Activated T-cell treated with anti-CD3 and anti-CD28 coated beads for 1 hour (primary cell): ENCODE results near the gene CDH7.

ENCODE experiments used
- DNase-seq: peaks from one replicate; pipeline ENCODE4 v3.0.0-alpha.2; 2020; ENCODE audit warnings: low read depth

Gene CDH7

DNA sequence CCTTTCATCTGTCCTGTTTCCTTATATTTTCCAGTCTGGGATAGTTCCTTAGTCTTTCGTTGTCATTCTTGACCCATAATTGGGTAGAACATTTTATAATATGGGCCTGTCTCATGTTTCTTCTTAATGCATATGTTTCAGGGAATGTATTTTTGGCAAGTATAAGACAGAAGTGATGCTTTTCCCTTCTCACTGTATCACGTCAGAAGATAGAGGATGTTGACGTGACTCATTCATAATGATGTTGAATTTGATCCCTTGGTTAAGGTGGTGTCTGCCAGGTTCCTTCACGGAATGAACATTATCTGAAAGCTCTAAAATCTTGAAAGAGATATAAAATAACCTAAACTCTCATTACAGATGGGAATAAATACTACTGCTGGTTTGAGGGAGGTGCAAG is 18.8 kb downstream of the CDH7 start:
- no peak for DNase-seq

DNA sequence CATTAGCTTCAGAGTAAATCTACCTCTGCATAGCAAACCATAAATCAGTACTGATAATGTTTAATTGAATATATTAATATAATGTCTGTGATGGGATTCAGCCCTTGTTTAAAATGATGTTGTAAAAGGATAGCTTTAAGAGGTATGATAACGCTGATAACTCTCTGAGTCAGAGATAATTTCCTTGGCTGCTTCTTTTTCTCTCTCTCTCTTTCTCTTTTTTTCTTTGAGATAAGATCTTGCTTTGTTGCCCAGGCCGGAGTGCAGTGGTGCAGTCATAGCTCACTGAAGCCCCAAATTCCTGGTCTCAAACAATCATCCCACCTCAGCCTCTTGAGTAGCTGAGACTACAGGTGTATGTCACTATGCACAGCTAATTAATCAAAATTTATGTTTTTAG is 35.7 kb downstream of the CDH7 start:
- no peak for DNase-seq

DNA sequence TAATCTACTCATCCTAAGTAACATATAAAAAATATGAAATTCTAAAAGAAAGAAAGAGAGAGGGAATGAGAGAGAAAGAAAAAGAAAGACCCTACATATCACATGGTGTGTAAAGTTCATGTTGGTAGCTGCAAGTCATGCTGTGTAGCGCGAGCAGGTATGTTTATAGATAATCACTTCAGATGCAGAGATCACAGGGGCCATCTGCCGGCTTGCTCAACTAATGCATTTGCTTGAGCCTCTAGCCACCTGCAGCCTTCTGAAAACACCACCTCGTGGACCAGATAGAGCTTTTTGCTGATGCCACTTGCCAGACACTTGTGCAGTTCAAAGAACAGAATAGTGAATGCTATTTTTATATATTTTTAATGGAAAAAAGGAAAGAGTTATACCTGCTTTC is 37.6 kb downstream of the CDH7 start:
- DNase-seq = no peak

DNA sequence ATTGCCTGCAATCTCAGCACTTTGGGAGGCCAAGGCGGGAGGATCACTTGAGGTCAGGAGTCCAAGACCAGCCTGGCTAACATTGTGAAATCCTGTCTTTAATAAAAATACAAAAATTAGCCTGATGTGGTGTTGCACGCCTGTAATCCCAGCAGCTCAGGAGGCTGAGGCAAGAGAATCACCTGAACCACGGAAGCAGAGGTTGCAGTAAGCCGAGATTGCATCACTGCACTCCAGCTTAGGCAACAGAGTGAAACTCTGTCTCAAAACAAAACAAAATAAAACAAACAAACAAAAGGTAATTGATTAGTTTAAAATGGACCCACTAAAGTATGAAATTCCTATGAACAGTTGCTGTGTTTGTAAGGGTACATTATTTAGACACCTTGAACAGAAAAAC is 39.8 kb downstream of the CDH7 start:
- no peak for DNase-seq

DNA sequence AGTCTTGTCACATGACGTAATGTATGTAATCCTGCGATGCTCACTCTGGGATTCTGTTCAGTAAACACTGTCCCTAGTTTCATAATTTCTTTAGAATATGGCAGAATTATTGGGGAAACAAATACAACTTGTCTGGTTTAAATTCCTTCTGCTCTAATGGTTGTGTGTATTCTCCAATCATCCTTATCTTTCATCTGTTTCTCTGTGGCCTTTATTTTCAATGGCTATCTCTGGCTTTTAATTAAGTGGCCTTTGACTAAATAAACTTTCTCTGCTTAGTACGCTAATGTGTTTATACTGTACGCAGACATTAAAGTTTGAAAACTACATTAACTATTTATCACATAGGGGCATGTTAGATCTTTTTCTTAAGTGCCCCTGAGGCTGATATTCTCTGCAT is 40.9 kb downstream of the CDH7 start:
- DNase-seq = no peak

DNA sequence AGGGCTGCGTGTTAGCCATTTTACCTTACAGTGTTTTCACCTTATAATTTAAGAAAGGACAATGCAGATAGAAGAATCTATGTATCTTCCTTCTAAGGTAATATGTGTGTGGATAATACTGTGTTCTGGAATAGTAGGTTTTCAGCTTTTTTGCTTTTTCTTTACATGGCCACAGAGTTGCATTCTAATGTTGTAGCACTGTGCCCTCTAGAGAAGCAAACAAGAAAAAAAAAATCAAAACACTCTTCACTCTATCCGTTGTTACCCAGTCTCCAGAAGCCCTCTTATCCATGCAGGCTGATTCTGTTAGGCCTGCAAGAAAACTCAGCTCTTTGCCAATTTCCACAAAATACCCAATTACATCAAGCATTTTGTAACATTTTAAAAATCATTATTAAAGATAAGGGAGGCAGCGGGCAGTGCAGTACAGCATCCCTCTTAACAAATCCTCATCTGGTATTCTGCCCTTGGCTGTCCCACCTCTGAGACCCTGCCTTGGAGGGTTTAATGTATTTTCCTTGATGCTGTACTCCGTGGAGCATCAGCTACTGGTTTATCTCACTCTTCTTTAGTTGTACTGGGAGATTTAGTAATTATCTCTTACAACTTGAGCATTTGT is 41.8 kb downstream of the CDH7 start:
- DNase-seq = no peak

DNA sequence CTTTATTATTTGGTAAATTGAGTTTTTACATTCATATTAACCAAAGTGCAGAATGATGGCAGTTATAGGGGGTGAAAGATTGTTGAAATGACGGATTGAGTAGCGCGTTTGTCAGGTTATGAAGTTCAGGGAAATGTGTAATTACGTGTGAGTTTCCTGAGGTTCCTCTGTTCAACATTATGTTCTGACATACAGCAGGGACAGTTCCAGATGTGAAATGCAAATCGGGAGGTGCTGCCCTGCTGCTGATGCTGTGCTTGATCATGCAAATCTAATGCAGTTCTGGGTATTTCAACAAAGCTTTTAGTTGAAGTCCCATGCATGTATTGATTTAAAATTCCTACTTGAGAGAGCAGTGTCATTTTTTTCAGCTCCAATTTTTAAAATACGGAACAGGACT is 57.9 kb downstream of the CDH7 start:
- DNase-seq = no peak

DNA sequence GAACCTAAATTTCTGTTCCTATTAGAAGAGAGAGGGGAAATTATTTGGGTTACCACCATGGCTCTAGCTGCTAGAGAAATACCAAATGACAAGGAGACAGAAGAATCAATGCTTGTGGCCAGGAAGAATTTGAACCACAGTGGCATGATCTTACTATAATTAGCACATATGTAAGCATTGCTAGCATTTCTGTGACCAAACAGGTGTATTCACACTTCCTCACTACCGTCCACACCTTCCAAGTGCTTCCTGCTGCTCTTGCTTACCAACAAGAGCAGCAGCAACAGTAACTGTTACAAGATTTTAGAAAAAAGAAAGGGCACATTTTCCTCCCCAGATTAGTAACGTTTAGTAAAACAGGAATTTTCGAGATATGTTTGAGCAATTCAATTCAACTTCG is 60.5 kb downstream of the CDH7 start:
- no peak for DNase-seq

DNA sequence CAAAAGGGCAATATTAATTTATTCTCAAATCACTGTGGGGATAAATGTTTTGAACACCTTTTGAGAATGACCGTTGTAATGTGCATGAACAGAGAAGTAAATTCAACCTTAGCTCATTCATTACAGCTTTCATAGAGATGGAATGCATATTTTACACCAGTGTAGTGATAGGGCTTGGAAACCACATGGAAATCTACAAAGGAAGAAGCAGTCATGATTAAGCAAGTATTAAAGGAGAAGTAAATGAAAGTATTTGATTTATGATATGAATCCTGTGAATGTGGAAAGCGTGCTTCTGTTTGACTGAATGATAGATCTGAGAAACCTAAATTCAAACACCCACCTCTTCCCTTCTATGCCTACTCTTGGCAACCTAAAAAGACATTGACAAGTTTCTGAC is 64.7 kb downstream of the CDH7 start:
- no peak for DNase-seq

DNA sequence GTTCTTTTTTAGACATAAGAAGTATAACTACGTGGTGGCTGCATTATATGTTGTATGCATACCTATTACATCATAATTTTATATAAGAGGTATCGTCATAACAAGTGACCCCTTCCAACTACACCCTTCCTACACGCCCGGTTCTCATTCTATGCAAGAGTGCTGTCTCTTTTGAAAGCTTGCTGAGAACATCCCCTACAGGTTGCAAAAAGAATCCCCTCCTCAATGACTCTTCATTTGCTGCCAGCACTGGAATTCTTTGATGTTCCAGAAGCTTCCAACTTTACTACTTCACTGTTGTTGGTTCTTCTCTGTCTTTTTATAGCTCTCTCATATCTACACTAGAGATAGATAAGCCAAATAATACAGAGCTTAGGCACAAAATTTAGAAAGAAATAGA is 66.4 kb downstream of the CDH7 start:
- DNase-seq = no peak

DNA sequence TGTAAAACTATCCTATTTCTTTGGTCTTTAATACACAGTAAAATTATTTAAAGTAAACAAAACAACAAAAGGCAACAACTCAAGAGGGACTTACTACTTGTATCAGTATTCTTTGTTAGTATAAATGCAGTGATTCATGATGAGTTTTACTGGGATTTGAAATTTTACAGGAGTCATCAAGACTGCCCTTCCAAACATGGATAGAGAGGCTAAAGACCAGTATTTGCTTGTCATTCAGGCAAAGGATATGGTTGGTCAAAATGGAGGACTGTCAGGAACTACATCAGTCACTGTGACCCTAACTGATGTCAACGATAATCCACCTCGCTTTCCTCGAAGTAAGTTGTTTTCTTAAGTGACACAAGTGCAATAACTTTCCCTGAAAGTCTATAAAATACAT is 71.1 kb downstream of the CDH7 start:
- no peak for DNase-seq

DNA sequence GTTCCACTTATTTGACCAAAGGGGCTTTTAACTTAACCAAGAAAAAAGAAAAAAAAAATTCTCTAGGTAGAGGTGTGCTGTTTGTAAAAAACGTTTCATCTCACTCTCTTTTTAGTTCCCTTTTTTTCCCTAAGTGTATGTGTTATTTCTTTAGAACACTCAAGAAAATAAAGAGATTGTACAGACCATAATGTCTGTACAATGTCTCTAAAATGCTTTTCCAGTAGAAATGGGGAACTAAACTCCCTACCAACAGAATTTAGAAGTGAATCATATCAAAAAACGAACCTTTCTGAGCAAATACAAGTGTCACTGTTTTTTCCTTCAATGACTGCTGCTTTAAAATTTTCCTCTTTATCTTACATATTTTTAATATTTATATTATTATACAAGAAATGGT is 72.0 kb downstream of the CDH7 start:
- DNase-seq = no peak

DNA sequence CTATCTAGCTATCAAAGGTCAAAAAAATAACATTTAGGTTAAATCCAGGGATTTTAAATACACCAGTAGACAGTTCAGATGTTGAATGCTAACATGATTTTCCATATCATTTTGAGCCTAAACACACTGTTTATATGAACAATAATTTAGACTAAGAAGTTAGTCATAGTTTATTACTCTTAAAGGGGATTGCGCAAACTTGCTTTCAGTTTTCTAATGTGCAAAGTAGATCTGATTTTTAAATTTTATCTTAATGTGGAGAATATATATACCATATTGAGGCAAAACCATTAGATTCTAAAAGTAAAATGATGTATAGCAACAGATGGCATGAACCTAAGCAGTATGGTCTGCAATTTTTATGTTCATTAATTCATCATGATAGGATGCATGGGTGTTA is 76.6 kb downstream of the CDH7 start:
- no peak for DNase-seq

DNA sequence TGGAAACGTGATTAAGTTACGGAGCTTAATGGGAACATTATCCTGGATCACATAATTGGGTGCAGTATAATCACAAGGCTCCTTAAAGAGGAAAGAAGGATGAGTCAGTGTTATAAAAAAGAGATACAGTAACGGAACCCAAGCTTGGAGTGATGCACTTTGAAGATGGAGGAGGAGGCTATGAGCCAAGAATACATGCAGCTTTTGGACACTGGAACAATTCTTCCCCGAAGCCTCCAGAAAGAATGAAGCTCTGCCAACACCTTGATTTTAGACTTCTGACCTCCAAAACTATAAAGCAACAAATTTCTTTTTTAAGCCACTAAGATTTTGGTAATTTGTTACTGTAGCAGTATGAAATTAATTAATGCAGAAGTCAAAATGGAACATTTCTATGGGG is 85.1 kb downstream of the CDH7 start:
- DNase-seq = no peak

DNA sequence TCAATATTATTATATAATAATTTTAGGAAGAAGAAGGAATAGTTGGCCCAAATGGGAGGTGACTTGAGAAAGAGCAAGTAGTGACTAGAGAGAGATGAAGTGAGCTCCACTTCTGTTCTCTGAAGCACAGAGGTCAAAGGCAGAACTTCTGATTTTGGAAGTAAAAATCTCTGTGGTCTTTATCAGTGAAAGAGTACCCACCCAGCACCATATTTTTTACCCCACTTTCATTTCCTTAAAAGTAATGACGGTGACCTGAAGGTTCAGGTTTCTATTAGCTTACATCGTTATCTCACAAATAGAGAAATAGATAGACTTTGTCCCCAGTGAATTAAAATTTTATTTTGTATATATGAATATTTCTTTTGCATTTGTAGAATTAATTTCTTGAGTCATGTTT is 95.3 kb downstream of the CDH7 start:
- no peak for DNase-seq

DNA sequence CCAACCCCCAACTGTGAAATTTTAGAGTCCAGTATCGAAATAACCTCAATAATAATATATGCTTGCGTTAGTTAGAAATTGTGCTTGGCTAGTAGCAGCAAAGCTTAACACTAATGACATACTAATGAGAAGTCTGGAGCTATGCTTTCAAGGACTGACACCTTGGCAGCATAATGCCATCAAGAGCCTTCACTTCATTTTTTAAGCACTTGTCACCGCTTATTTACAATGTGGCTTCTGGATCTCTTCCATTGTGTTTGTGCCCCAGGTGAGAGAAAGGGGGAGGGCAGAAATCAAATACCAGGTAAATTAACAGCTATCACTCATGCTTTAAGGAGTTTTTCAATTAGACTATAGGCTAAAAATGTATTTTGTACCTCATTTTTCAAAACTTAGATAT is 101.5 kb downstream of the CDH7 start:
- no peak for DNase-seq

DNA sequence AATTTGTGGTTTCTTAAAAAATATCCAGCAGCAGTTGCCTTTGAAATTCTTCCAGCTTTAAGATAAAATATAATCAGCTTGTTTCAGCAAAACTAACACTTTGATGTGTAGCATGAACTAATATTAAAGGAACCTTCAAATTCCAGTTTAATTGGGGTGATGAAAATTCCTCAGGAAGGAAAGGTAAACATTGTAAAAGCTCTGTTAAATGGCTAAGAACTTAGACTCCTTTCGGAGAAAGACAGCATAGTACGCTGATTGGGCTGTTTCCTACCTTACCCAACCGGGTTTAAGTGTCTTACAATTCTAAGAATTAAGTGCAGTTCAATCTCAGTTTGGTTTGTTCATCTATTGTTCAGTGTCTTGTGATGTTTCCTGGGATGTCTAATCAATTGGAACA is 108.3 kb downstream of the CDH7 start:
- DNase-seq = no peak

DNA sequence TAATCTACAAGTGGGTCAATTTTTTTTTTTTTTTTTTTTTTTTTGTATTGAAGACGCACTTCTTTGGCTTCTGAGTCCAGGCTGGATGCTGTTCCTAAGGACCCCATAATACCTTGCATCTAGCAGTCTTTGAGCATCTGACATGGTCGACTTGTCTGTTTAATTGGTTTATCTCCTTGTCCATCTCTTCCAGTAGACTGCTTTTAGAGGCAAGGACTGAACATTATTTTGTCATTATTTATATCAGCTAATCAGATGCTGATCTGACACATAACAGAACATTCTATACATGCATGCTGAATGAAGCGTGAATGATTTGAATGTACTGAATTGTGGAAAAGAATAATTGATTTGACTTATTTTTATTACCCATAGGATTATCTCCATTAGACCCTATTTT is 118.7 kb downstream of the CDH7 start:
- no peak for DNase-seq

DNA sequence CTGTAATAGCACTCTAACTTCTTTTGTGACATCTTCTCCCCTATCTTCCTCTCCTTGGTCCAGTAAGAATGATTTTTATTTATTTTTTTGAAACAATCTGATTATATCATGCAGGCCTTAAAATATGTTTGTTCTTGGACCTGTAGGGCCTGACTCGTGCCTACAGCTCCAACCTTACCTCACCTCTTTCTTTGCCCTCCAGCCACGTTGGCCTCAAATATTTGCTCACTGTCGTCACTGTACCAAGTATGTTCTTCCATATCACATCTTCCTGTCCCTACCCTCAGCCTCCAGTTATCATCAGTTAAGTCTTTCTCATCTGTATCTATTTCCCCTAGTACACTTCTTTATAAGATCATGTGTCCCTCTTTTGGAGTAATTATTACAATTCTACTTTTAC is 125.5 kb downstream of the CDH7 start:
- no peak for DNase-seq

DNA sequence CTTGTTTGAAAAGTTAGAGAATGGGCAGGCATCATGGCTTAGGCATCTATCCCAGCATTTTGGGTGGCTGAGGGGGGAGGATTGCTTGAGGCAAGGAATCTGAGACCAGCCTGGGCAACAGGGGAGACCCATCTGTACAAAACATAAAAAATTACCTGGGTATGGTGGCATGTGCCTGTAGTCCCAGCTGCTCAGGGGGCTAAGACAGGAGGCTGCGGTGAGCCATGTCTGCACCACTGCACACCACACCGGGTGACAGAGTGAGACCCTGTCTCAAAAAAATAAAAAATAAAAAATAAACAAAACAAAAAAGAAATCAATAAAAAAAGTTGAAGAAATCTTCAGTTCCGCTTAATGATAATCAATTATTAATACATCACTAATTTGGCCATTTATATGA is 146.5 kb downstream of the CDH7 start:
- DNase-seq = no peak

DNA sequence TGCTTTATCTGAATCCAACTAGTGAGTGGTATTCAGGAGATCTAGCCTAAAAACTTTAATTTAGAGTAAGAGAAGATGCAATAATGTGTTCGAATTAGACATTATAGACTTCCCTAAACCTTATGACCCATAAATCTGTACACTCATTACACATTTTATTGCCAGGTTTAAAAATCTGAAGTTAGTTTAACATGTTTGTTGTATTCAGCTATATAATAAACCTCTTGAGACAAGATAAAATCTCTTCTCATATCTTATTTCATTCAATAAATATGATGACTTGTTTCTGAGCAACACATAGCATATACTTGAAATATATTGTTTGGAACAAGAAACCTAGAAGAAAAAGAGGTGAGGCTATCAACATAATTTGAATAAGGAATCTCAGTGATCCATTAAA is 150.7 kb downstream of the CDH7 start:
- DNase-seq = no peak

DNA sequence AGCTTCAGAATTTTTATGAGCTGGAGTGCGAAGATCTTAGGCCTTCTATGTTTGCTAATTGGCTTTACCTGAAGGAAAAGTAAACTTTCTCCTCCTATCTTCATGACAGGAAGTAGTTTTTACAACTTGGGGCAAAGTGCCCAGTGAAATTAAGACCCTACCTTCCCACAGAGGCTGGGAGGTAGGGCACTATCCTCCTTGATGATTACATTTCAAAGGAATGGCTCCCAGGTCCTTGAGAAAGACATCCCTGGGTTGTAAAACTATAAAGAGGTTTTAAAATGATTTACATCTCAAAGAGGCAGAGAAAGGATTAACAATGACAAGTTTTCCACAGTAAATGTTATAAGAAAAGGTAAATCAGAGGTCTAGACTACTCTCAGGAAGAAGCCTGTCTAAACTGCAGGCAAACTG is 155.8 kb downstream of the CDH7 start:
- DNase-seq = no peak

DNA sequence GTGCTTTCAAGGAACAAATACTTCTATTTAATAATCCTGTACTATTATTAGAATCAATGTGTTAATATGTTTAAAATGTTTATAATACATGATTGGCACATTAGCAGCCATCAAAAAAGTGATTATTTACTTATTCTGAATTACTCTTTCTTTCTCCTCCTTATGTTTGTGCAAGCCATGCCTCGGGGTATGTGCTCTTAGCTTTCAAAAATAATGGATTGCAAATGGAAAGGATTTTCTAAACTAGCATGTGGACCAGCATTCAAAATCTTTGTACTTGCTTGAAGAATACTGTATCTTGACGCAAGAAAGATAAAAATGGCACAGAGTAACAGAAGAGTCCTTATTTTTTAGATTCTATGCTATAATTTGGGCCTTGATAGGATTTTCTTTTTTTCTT is 156.5 kb downstream of the CDH7 start:
- no peak for DNase-seq

DNA sequence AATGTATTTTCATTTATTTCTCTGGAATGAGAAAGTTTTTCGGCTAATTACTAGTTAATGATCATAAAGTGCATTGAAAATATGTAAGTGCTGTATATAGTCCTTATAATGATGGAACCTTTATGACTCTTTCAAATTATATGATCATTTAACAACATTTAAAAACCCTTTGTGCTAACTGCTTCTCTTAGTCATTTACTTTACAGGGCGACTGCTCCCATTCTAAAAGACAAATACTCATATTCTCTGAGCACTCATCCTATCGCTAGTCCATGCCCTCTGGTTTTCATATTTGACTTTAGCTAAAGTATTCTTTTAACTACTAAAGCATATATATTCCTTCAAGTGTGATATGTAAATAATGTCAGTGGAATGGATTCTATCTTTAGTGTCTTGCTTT is 168.2 kb downstream of the CDH7 start:
- no peak for DNase-seq

DNA sequence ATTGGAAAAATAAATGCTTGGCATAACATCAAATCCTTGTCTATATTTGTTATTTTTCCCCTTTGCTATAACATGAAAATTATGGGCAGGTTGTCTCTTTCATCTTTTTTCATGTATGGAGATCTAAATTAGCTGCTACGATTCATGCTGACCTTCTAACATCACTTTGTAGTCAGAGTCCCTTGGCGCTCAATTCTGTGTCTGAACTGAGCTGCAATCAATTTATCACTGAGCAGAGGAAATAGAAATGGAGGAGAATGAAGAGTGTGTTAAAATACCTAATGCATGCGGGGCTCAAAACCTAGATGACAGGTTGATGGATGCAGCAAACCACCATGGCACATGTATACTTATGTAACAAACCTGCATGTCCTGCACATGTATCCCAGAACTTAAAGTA is 168.9 kb downstream of the CDH7 start:
- DNase-seq = no peak
